HCT116 (cell line): ENCODE data around the gene EVA1A. TPM values are rescaled to one million over a fixed set of nuclear protein-coding genes. Genes with fewer than 3 reads are reported as not detected.

ENCODE experiments used
- ATAC-seq: fragments of 200-7000 bp; cut with Tn5 transposase; 2 replicates; pipeline ENCODE4 v1.9.1; 2020; ENCODE audit warnings: mild to moderate bottlenecking, moderate library complexity
- BruUV-seq: library from RNA; stranded (reverse); fragments of 400-500 nt; replicated peaks from 2 replicates; lab custom pipeline; 2021; lab: Mats Ljungman, UMichigan
- CTCF ChIA-PET: fragments of 300-600 bp; sonication (Branson Sonifier 250); formaldehyde crosslinking; loops from one replicate; lab custom pipeline; 2021; ENCODE audit warnings: antibody characterized with exemption; lab: Charles Lee
- POLR2A ChIA-PET: fragments of 300-600, 350-600 bp; sonication (Branson Sonifier 250); formaldehyde crosslinking; loops from one replicate; lab custom pipeline; 2021; ENCODE audit warnings: antibody characterized with exemption; lab: Charles Lee
- RAD21 ChIA-PET, 2 experiments: fragments of 300-600 bp; sonication (Branson Sonifier 250); formaldehyde crosslinking; loops; one replicate each; lab custom pipeline; 2023; ENCODE audit warnings: low total read pairs in 2 of 2; ENCODE audit not compliant: uncharacterized antibody in 2 of 2, unreplicated experiment in 2 of 2, low non-redundant PET in 1 of 2; lab: Charles Lee
- DNase-seq: peaks from one replicate; pipeline ENCODE4 v3.0.0-alpha.2; 2010; ENCODE audit warnings: low read depth, low spot score
- H2AFZ ChIP-seq: fragments of 200-600 bp; shearing (Covaris generic), sonication (generic); 2 replicates; pipeline ENCODE4 v1.6.1; 2017; ENCODE audit warnings: low read depth, mixed run types, mixed read lengths, antibody characterized with exemption, low read length; ENCODE audit not compliant: poor library complexity, severe bottlenecking
- H3K27ac ChIP-seq: 2 replicates; pipeline ENCODE4 v1.5.1; 2012; ENCODE audit warnings: low read depth, low read length
- H3K27me3 ChIP-seq: fragments of 200-600 bp; sonication (generic); 2 replicates; pipeline ENCODE4 v1.6.1; 2016; ENCODE audit warnings: mixed run types, low read length, mixed read lengths; ENCODE audit not compliant: insufficient read depth
- H3K36me3 ChIP-seq, 2 experiments: fragments of 200-500 bp in 1 of 2; fragments of 200-600 bp in 1 of 2; sonication (Bioruptor generic) in 1 of 2; sonication (generic) in 1 of 2; 2 replicates each; pipeline versions ENCODE4 v1.5.1 to v1.6.1; 2014 to 2016; ENCODE audit warnings: low read length in 2 of 2, inconsistent platforms in 1 of 2, mixed read lengths in 1 of 2, mixed run types in 1 of 2; ENCODE audit not compliant: insufficient read depth in 2 of 2, control insufficient read depth in 1 of 2
- H3K4me1 ChIP-seq, 2 experiments: fragments of 200-600 bp in 1 of 2; sonication (generic) in 1 of 2; 2 replicates each; pipeline versions ENCODE4 v1.5.1 to v1.6.1; 2012 to 2017; ENCODE audit warnings: low read length in 2 of 2, inconsistent platforms in 1 of 2, mild to moderate bottlenecking in 1 of 2, mixed read lengths in 1 of 2, mixed run types in 1 of 2, moderate library complexity in 1 of 2; ENCODE audit not compliant: insufficient read depth in 2 of 2, control insufficient read depth in 1 of 2
- H3K4me2 ChIP-seq: fragments of 200-600 bp; sonication (generic); 2 replicates; pipeline ENCODE4 v1.6.1; 2017; ENCODE audit warnings: mixed run types, low read length, mixed read lengths
- H3K4me3 ChIP-seq, 2 experiments: fragments of 200-600 bp in 1 of 2; sonication (generic) in 1 of 2; replicated peaks in 1 of 2; 2 replicates each; pipeline ENCODE4 v1.5.1; 2011 to 2016; ENCODE audit warnings: low read length in 2 of 2, control low read depth in 1 of 2, low read depth in 1 of 2, mild to moderate bottlenecking in 1 of 2, mixed read lengths in 1 of 2, mixed run types in 1 of 2
- H3K79me2 ChIP-seq: fragments of 200-600 bp; sonication (generic); 2 replicates; pipeline ENCODE4 v1.6.1; 2017; ENCODE audit warnings: mild to moderate bottlenecking, mixed run types, low read length, moderate library complexity, mixed read lengths; ENCODE audit not compliant: insufficient read depth
- H3K9ac ChIP-seq: fragments of 200-600 bp; sonication (generic); 2 replicates; pipeline ENCODE4 v1.6.1; 2016; ENCODE audit warnings: low read length, mixed read lengths
- H3K9me2 ChIP-seq: fragments of 200-600 bp; sonication (generic), shearing (Covaris generic); 2 replicates; pipeline ENCODE4 v1.6.1; 2017; ENCODE audit warnings: mixed run types, mild to moderate bottlenecking, moderate library complexity; ENCODE audit not compliant: insufficient read depth
- H3K9me3 ChIP-seq, 2 experiments: fragments of 200-500 bp in 1 of 2; fragments of 200-600 bp in 1 of 2; sonication (Bioruptor generic) in 1 of 2; sonication (generic) in 1 of 2; 2 replicates each; pipeline ENCODE4 v1.6.1; 2014 to 2017; ENCODE audit warnings: low read length in 2 of 2, mixed read lengths in 2 of 2, inconsistent platforms in 1 of 2, low read depth in 1 of 2, mild to moderate bottlenecking in 1 of 2, mixed run types in 1 of 2, moderate library complexity in 1 of 2; ENCODE audit not compliant: control insufficient read depth in 1 of 2, insufficient read depth in 1 of 2
- H4K20me1 ChIP-seq: fragments of 200-600 bp; sonication (generic), shearing (Covaris generic); 2 replicates; pipeline ENCODE4 v1.6.1; 2017; ENCODE audit warnings: mixed run types, mild to moderate bottlenecking, moderate library complexity; ENCODE audit not compliant: insufficient read depth
- ATF3 ChIP-seq: IDR thresholded peaks from 2 replicates; pipeline ENCODE4 v1.6.1; 2012
- CBX3 ChIP-seq: IDR thresholded peaks from 2 replicates; pipeline ENCODE4 v1.6.1; 2012; ENCODE audit warnings: low read depth
- CEBPB ChIP-seq: IDR thresholded peaks from 2 replicates; pipeline ENCODE4 v1.6.1; 2012; ENCODE audit warnings: low read depth
- ELF1 ChIP-seq: IDR thresholded peaks from 2 replicates; pipeline ENCODE4 v1.6.1; 2012; ENCODE audit warnings: low read depth, borderline replicate concordance
- EZH2 ChIP-seq: fragments of 200-600 bp; sonication (generic); IDR thresholded peaks from 2 replicates; pipeline ENCODE4 v1.6.1; 2017; ENCODE audit warnings: antibody characterized with exemption, mixed run types
- FOSL1 ChIP-seq: IDR thresholded peaks from 2 replicates; pipeline ENCODE4 v1.6.1; 2012; ENCODE audit warnings: low read depth
- POLR2AphosphoS5 ChIP-seq: IDR thresholded peaks from 2 replicates; pipeline ENCODE4 v1.6.1; 2011; ENCODE audit warnings: mild to moderate bottlenecking, low read depth, low read length, moderate library complexity
- RAD21 ChIP-seq: IDR thresholded peaks from 2 replicates; pipeline ENCODE4 v1.6.1; 2012; ENCODE audit warnings: low read depth, mild to moderate bottlenecking
- REST ChIP-seq: IDR thresholded peaks from 2 replicates; pipeline ENCODE4 v1.6.1; 2012; ENCODE audit warnings: low read depth
- SIN3A ChIP-seq: IDR thresholded peaks from 2 replicates; pipeline ENCODE4 v1.6.1; 2012; ENCODE audit warnings: low read depth
- SRF ChIP-seq: IDR thresholded peaks from 2 replicates; pipeline ENCODE4 v1.6.1; 2012; ENCODE audit warnings: low read depth
- YY1 ChIP-seq: IDR thresholded peaks from 2 replicates; pipeline ENCODE4 v1.6.1; 2011; ENCODE audit warnings: low read length, low read depth, moderate library complexity, mild to moderate bottlenecking; ENCODE audit not compliant: insufficient replicate concordance; ENCODE audit errors: extremely low read depth
- ZBTB33 ChIP-seq: IDR thresholded peaks from 2 replicates; pipeline ENCODE4 v1.6.1; 2011; ENCODE audit warnings: mild to moderate bottlenecking, low read length, moderate library complexity; ENCODE audit not compliant: insufficient replicate concordance; ENCODE audit errors: extremely low read depth
- ZFX ChIP-seq: fragments of 450-650 bp; IDR thresholded peaks from 2 replicates; pipeline ENCODE4 v1.6.1; 2017
- intact Hi-C: fragments of 100-400 bp; cut with micrococcal nuclease; formaldehyde crosslinking; loops from 2 replicates; pipeline ENCODE4 v1.10.0; 2022
- total RNA-seq: library from RNA; stranded (reverse); gene quantifications from one replicate; pipeline ENCODE4 v1.2.1, GENCODE V29; 2021; ENCODE audit not compliant: unreplicated experiment

Gene EVA1A
- total RNA-seq, 1 experiment from 2014 or later = 2.8 TPM

- ATAC-seq = no peak
- H3K4me3 ChIP-seq = no peak overlapping the region
- H3K9ac ChIP-seq = no peak overlapping the region
- no peak overlapping the region for H3K4me2 ChIP-seq
- POLR2A ChIA-PET = no interaction called here
- H3K27me3 ChIP-seq = peaks cover 45% of the 10 kb centered on the region; the same call in 1 of the 2 replicates
- H3K36me3 ChIP-seq = no peaks in the 10 kb centered on the region
- peaks cover 0 to 6% of the 10 kb centered on the region in 2 experiments; a peak in 2 of 4 replicates for H3K4me1 ChIP-seq
- H3K27ac ChIP-seq = no peak overlapping the region
- intact Hi-C loops = no loop called here
- no TSS peak for BruUV-seq
- CTCF ChIA-PET = no interaction called here
- no peaks in the 10 kb centered on the region for H3K79me2 ChIP-seq
- no peak for TF ChIP-seq SIN3A
- no peak for TF ChIP-seq REST
- TF ChIP-seq CEBPB = no peak
- TF ChIP-seq, all 23 proteins: peak for 0
- RAD21 ChIA-PET = no interaction called here
- no peaks in the 10 kb centered on the region for H3K9me3 ChIP-seq
- no peaks in the 10 kb centered on the region for H3K9me2 ChIP-seq
- no peak overlapping the region for H2AFZ ChIP-seq
- no peaks in the 10 kb centered on the region for H4K20me1 ChIP-seq
- DNase-seq = no peak
Measured at GRCh38 chr2:75552222-75552621, 8.5 kb downstream of the EVA1A start.

- Histone ChIP-seq H3K27me3 (peaks cover 42% of the 10 kb centered on the region; the same call in 1 of the 2 replicates), H3K4me1 (peaks cover 0 to 9% of the 10 kb centered on the region in 2 experiments; a peak in 2 of 4 replicates), H3K27ac (no peak overlapping the region), H3K9me3 (no peaks in the 10 kb centered on the region), H3K36me3 (no peaks in the 10 kb centered on the region), H2AFZ (no peak overlapping the region), H3K4me3 (no peak overlapping the region), H3K4me2 (no peak overlapping the region), H4K20me1 (no peaks in the 10 kb centered on the region), H3K9ac (no peak overlapping the region), H3K79me2 (no peaks in the 10 kb centered on the region), H3K9me2 (no peaks in the 10 kb centered on the region)
- ChIA-PET POLR2A (no interaction called here), RAD21 (no interaction called here), CTCF (no interaction called here)
- intact Hi-C loops = no loop called here
- TF ChIP-seq FOSL1 (no peak), ZFX (no peak), ZBTB33 (no peak), EZH2 (no peak), CEBPB (no peak), ATF3 (no peak), RAD21 (no peak), YY1 (no peak), ELF1 (no peak), POLR2AphosphoS5 (no peak), CBX3 (no peak), SRF (no peak)
- BruUV-seq = no TSS peak
- no peak for ATAC-seq
- DNase-seq = no peak
Measured at GRCh38 chr2:75551434-75551833, 9.3 kb downstream of the EVA1A start.
